OCI-LY7 (cell line): ENCODE data around the gene MPLKIP.

Source experiments
- EZH2phosphoT487 ChIP-seq: fragments of 200-600 bp; sonication (generic); IDR thresholded peaks from 2 replicates; pipeline ENCODE4 v1.6.1; 2018; ENCODE audit warnings: low read depth, borderline replicate concordance, mild to moderate bottlenecking, mixed run types, antibody characterized with exemption, low read length, moderate library complexity, mixed read lengths
- TF ChIP-seq, protein P1 (sequence below): fragments of 200-600 bp; sonication (generic); conservative IDR thresholded peaks from 2 replicates; pipeline ENCODE4 v1.5.1; 2014; ENCODE audit warnings: mild to moderate bottlenecking, antibody characterized with exemption, low read length, moderate library complexity, mixed read lengths

DNA sequence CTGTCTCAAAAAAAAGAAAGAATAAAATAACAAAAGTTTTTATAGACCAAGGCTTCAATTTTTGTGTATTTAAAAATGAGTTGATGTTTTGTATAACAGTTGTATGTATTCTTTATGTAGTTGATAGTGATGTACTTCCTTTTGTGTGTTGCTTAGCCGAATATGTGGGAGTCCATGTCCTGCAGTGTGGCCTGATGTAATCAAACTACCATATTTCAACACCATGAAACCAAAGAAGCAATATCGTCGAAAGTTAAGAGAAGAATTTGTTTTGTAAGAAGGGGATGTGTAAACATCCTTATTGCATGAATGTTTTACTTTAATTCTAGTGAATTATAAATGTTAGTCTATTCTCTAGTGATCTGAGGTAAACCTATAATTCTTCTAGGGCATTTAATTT is 56.6 kb downstream of the MPLKIP start:
- TF ChIP-seq, protein P1, sequence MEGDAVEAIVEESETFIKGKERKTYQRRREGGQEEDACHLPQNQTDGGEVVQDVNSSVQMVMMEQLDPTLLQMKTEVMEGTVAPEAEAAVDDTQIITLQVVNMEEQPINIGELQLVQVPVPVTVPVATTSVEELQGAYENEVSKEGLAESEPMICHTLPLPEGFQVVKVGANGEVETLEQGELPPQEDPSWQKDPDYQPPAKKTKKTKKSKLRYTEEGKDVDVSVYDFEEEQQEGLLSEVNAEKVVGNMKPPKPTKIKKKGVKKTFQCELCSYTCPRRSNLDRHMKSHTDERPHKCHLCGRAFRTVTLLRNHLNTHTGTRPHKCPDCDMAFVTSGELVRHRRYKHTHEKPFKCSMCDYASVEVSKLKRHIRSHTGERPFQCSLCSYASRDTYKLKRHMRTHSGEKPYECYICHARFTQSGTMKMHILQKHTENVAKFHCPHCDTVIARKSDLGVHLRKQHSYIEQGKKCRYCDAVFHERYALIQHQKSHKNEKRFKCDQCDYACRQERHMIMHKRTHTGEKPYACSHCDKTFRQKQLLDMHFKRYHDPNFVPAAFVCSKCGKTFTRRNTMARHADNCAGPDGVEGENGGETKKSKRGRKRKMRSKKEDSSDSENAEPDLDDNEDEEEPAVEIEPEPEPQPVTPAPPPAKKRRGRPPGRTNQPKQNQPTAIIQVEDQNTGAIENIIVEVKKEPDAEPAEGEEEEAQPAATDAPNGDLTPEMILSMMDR, result no peak
- no peak for TF ChIP-seq EZH2phosphoT487
